ENCODE results near the gene TAS2R60.
A peak's percentile ranks its signal among the peaks of the same experiment; 100 is the strongest.
"Not testable (repeated sequence)": the region's sequence is repeated elsewhere in the genome, so short reads cannot be mapped to it uniquely, and the experiment has no call there.

Gene TAS2R60

DNA sequence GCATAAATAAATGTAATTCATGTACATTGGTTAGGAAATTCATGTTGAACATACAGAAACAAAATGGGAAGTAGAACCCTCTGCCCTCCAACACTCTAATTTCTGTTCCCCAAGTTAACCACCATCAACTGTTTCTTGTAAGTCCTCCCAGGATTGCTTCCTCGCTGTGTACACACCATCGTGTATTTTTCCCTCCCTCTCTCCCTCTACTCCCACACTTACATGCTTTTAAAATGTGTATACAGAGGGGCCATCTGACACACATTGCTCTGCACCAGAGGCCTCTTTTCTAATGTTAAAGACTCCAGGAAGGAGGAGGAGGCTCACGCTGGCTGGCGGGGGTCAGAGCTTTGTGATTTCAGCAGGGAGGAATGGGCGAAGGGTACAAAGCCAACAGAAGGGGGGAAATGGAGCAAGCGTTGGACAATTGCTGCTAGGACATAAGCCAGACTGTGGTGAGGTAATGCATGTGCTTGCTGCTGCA lies 32.7 kb upstream of the TAS2R60 start:
- no peak for FAIRE-seq
- no peak for DNase-seq (ENCODE audit: insufficient read length, low spot score)

DNA sequence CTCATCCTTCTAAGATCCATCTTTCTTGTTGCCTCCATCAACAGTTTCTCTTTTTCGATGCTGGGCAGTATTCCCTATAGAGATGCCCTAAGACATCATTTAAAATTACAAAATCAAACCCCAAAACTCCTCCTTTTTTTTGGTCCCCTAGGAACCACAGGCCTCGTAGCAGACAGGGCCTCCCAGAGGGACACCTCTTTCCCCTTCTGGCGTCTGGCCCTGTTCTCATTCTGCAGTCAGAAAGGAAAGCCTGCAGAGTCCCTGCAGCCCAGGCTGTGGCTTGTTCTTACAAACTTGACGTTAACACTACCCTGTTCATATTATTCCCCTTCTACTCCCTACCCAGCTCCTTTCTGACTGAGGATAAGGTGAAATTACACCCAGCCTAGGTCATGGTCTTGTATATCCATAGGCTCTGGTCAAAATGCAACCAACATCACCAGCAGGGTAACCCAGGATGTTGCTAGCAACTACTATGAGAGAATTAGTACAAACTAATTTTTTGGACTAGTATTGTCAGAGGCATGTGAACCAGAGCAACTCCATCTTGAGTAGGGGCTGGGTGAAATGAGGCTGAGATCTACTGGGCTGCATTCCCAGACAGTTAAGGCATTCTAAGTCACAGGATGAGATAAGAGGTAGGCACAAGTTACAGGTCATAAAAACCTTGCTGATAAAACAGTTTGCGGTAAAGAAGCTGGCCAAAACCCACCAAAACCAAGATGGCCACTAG lies 31.1 kb upstream of the TAS2R60 start:
- DNase-seq (ENCODE audit: insufficient read length, low spot score) (no peak), FAIRE-seq (no peak)

DNA sequence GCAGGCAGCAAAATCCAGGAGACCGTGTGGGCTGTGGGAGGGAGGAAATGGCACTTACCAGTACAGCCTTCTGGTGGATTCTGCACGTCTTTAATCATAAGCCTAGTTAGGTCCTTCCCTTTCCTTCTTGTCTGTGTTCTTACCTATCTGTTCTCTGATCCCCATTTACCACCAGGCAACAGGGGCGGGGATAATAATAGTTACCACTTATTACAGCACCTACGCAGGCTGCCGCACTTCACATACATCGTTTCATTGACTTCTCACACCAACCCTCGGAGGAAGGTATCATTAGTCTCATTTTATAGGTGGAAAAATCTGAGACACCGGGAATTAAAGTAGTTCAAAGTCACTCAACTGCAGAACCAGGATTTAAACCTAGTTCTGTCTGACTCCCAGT lies 30.1 kb upstream of the TAS2R60 start:
- FAIRE-seq (no peak), DNase-seq (ENCODE audit: insufficient read length, low spot score) (no peak)

DNA sequence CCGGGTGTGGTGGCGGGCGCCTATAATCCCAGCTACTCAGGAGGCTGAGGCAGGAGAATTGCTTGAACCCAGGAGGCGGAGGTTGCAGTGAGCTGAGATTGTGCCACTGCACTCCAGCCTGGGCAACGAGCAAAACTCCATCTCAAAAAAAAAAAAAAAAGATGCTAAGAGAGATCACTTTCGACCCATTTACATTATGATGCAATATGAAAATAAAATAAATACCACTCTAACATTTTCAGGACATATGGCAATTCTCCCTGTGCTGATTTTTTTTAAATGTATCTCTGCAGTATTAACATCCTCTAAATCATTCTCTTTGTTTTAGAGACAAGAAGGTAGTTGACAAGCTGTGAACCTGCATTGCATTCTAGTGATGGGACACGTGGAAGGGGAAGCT lies 28.0 kb upstream of the TAS2R60 start:
- not testable (repeated sequence) for FAIRE-seq; DNase-seq (ENCODE audit: insufficient read length, low spot score)

DNA sequence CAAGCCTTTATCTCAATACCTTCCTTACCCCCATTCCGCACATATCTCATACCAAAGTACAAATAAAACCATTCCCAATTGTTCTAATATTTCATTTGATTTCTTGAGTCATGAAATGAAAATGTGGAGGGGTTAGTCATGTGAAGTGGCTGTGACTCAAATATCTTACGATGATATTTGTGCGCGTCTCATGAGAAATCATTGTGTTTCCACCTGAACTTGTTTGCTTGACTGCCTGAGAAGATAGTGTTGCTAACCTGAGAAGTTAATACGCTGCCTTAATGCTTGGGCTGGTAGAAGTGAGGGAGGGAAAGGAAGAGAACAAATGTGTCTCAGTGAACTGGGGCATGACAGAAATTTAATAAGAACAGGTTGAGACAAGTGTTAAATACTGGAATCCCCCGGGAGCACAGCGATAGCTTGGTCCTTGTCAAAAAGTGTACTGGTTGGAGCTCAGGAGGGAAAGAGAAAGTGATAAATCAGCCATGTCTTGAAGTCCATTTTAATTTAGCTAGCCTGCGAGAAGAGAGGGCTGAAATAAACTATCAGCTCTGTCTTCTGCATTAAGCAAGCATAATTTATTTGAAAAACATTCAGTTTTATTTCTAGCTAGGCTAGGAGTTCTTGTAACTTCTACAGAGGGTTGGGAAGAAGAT lies 27.4 kb upstream of the TAS2R60 start:
- DNase-seq (ENCODE audit: insufficient read length, low spot score) (no peak), FAIRE-seq (no peak)

DNA sequence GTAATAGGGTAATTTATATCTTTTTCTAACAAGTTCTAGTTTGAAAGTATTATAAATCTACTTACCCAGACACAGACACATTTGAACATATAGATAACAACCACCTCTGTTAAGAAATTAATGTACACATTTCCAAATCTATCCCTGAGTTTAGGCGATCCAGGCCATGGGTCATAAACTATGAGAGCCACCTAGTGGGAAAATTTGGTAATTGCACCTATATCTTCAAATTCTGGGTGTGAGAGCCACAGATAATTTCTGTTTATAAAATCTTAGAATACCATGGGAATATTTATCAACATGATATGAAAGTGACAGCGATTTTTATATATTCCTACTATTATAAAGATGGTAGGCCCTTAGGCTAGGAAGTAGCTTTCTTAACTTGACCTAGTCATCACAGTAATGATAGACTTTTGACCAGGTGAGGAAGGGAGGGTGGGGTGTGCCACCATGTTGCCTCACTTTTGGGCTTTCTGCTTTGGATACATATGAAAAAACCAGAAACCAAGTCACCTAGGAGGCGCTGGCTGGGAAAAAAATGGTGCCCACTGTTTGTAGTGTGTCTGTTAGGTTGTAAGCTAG lies 26.6 kb upstream of the TAS2R60 start:
- DNase-seq (ENCODE audit: insufficient read length, low spot score) (peak; percentile 62), FAIRE-seq (peak; percentile 57)

DNA sequence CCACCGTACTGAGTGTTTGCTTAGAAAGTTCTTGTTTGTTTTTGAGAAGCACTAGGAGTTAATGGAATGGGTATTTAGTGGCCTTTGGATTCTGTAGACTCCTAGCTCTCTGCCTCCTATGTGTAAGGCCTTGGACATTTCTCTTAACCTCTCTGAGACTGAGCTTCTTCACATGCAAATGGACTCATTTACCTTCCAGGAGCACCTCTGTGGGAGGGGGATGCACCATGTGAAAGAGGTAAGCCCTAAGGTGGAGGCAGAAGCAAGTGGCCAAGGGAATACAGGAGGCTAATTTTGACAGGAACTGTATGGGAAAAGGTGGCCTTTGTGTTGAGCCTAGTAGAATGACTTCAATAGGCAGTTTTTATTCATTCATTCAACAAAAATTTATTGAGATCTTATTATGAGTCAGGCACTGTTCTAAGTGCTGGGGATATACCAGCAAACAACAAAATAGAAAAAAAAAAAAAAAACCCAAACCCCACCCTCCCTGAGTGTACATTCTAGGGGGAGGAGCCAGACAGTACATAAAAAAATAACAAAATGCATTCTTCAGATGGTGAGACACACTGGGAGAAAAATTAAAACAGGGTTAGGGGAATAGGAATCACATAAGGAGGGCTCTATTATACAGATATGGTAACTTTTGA lies 25.4 kb upstream of the TAS2R60 start:
- DNase-seq (ENCODE audit: insufficient read length, low spot score), result no peak
- FAIRE-seq, result no peak

GRCh38 chr7:143418681-143419458 lies 24.4 kb upstream of the TAS2R60 start:
- no peak for DNase-seq (ENCODE audit: insufficient read length, low spot score)
- no peak for FAIRE-seq

- FAIRE-seq, result no peak
- no peak for DNase-seq (ENCODE audit: insufficient read length, low spot score)
Observed at GRCh38 chr7:143419880-143420279, 23.4 kb upstream of the TAS2R60 start.

DNA sequence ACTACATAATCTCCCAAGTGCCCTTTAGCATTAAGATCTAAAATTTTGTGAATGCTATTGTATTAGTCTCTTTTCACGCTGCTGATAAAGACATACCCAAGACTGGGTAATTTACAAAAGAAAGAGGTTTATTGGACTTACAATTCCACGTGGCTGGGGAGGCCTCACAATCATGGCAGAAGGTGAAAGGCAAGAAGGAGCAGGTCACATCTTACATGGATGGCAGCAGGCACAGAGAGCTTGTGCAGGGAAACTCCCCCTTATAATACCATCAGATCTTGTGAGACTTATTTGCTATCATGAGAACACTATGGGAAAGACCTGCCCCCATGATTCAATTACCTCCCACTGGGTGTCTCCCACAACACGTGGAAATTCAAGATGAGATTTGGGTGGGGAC lies 22.6 kb upstream of the TAS2R60 start:
- DNase-seq (ENCODE audit: insufficient read length, low spot score); FAIRE-seq: not testable (repeated sequence)

GRCh38 chr7:143422033-143422432 lies 21.2 kb upstream of the TAS2R60 start:
- FAIRE-seq, result no peak

GRCh38 chr7:143424476-143424875 lies 18.8 kb upstream of the TAS2R60 start:
- not testable (repeated sequence) for FAIRE-seq

More at GRCh38 chr7:143422033-143422432, 21.2 kb upstream of the TAS2R60 start:
- no peak for DNase-seq (ENCODE audit: insufficient read length, low spot score)

GRCh38 chr7:143426479-143427142 lies 16.6 kb upstream of the TAS2R60 start:
- FAIRE-seq, result no peak
- DNase-seq (ENCODE audit: insufficient read length, low spot score), result no peak

More at GRCh38 chr7:143424476-143424875, 18.8 kb upstream of the TAS2R60 start:
- not testable (repeated sequence) for DNase-seq (ENCODE audit: insufficient read length, low spot score)

- no peak for FAIRE-seq
Observed at GRCh38 chr7:143429770-143430698, 13.2 kb upstream of the TAS2R60 start.

GRCh38 chr7:143431109-143431508 lies 12.1 kb upstream of the TAS2R60 start:
- no peak for DNase-seq (ENCODE audit: insufficient read length, low spot score)
- FAIRE-seq, result no peak

More at GRCh38 chr7:143429770-143430698, 13.2 kb upstream of the TAS2R60 start:
- no peak for DNase-seq (ENCODE audit: insufficient read length, low spot score)

GRCh38 chr7:143433759-143434158 lies 9.5 kb upstream of the TAS2R60 start:
- no peak for FAIRE-seq
- no peak for DNase-seq (ENCODE audit: insufficient read length, low spot score)

DNA sequence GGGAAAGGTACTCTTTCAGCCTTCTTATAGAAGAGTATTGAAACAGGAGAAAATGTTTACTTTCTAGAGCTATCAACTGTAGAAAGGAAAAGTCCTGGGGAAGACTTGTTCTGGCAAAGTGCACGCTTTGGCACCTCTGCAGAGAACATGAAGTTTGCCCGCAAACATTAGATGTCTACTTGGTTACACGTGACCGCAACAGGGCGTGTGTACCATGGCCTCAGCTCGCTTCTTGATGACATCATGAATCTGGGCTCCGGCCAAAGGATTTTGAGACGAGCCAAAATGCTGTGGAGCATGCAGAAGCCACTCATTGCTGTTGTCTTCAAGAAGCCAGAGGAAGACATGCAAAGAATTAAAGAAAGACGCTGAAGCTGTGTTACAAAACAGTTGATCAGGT lies 8.6 kb upstream of the TAS2R60 start:
- FAIRE-seq, result no peak
- DNase-seq (ENCODE audit: insufficient read length, low spot score), result no peak

- no peak for DNase-seq (ENCODE audit: insufficient read length, low spot score)
- FAIRE-seq, result no peak
Observed at GRCh38 chr7:143435266-143435665, 8.0 kb upstream of the TAS2R60 start.
